Transverse colon (tissue), 4 donors: ENCODE results near the gene P2RY1. TPM values are rescaled to one million over a fixed set of nuclear protein-coding genes. Genes with fewer than 3 reads are reported as not detected.

ENCODE experiments used
- DNase-seq: peaks from one replicate; pipeline ENCODE4 v3.0.0-alpha.2; 2019
- H3K27ac ChIP-seq, 4 donors: fragments of 200-600 bp; sonication (generic); 2 replicates each; pipeline ENCODE4 v1.5.1; 2016 to 2018; ENCODE audit warnings: inconsistent platforms in 4 of 4
- H3K27me3 ChIP-seq: fragments of 200-600 bp; sonication (generic); 2 replicates; pipeline ENCODE4 v1.5.1; 2017; ENCODE audit warnings: inconsistent platforms
- H3K36me3 ChIP-seq, 4 donors: fragments of 200-600 bp; sonication (generic); 2 replicates each; pipeline ENCODE4 v1.5.1; 2017 to 2019; ENCODE audit warnings: inconsistent platforms in 4 of 4
- H3K4me1 ChIP-seq, 4 donors: fragments of 200-600 bp; sonication (generic); 2 replicates each; pipeline ENCODE4 v1.5.1; 2017 to 2020; ENCODE audit warnings: inconsistent platforms in 4 of 4
- H3K4me3 ChIP-seq, 4 donors: fragments of 200-600 bp; sonication (generic); 1 replicate in 1 of 4; 2 replicates in 3 of 4; pipeline versions ENCODE4 v1.5.1 to v1.6.1; 2017 to 2019; ENCODE audit warnings: inconsistent platforms in 4 of 4
- H3K9me3 ChIP-seq, 2 donors: fragments of 200-600 bp; sonication (generic); 2 replicates each; pipeline ENCODE4 v1.5.1; 2017 to 2019; ENCODE audit warnings: inconsistent platforms in 2 of 2
- CTCF ChIP-seq, 5 experiments: fragments of 200-600 bp in 3 of 5; fragments of 450-650 bp in 2 of 5; sonication (generic) in 3 of 5; IDR thresholded peaks; 1 replicate in 2 of 5; 2 replicates in 3 of 5; pipeline ENCODE4 v1.5.1; 2016 to 2017; ENCODE audit warnings: antibody characterized with exemption in 5 of 5, inconsistent platforms in 3 of 5, mild to moderate bottlenecking in 2 of 5, moderate library complexity in 1 of 5
- EP300 ChIP-seq: sonication (generic); formaldehyde crosslinking; IDR thresholded peaks from one replicate; pipeline ENCODE4 v1.6.1; 2017; ENCODE audit warnings: antibody characterized with exemption, low read depth
- POLR2A ChIP-seq: fragments of 450-650 bp; IDR thresholded peaks from one replicate; pipeline ENCODE4 v1.6.1; 2016; ENCODE audit warnings: antibody characterized with exemption, mild to moderate bottlenecking, moderate library complexity
- POLR2AphosphoS5 ChIP-seq, 3 donors: sonication (generic); formaldehyde crosslinking; IDR thresholded peaks; one replicate each; pipeline ENCODE4 v1.6.1; 2016; ENCODE audit warnings: antibody characterized with exemption in 3 of 3
- WGBS, 2 donors: methylation state at CpG; one replicate each; pipeline ENCODE4 v1.1.5; 2018; ENCODE audit warnings: low coverage in 1 of 2; 5-methylcytosine and 5-hydroxymethylcytosine counted together
- in situ Hi-C, 4 donors: fragments of 200-750 bp; cut with MboI; loops; one replicate each; pipeline versions ENCODE4 v1.15.0 to v1.15.1; 2017; ENCODE audit warnings: low sequenced_read_pairs in 3 of 4, low pct_ligation_motif_present in 1 of 4, low pct_unique_long_range_greater_than_20kb in 1 of 4
- intact Hi-C: fragments of 100-400 bp; cut with DNase I; formaldehyde crosslinking; loops from one replicate; pipeline ENCODE4 v1.15.1; 2023; ENCODE audit warnings: low total_unique reads
- total RNA-seq, 4 donors: library from RNA; depleted of rRNA; stranded (reverse); fragments of >200 nt; gene quantifications; one replicate each; pipeline ENCODE4 v1.1.0, GENCODE V29; 2016

P2RY1 gene
- total RNA-seq, 4 donors from 2014 or later: 22.3 to 37.0 (median 32.7) TPM

DNA sequence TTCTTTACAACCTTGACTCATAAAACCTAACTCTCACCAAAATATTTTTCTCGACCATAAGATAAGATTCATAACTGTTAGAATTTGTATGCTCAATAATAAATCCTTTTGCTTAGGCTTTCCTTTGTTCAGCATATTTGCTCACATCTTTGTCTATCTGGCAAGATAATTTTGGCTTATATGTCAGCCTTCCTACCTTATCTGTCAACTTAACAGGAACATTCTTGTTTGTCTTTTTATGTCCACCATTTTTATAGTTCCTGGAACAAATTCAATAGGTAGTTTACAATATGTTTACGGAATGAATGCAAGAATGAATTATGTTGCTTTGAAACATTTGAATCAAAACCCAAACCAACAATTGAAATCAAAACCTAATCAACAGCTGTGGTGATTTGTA is 41.0 kb upstream of the P2RY1 start:
- Histone ChIP-seq H3K27ac (no peak overlapping the region), H3K4me3 (no peak overlapping the region), H3K4me1 (no peaks in the 10 kb centered on the region), H3K27me3 (no peaks in the 10 kb centered on the region), H3K36me3 (no peaks in the 10 kb centered on the region), H3K9me3 (no peaks in the 10 kb centered on the region)
- 49 to 57% methylated on average over 2 of the region's 2 CpGs for WGBS, 2 donors
- no peak for DNase-seq
- in situ Hi-C loops: no loop called here
- intact Hi-C loops: no loop called here
- TF ChIP-seq POLR2A (no peak), CTCF (IDR thresholded peaks at IDR 0.05) (no peak), EP300 (no peak), POLR2AphosphoS5 (IDR thresholded peaks at IDR 0.05) (no peak)

- Histone ChIP-seq H3K27ac (no peak overlapping the region), H3K9me3 (no peaks in the 10 kb centered on the region), H3K4me3 (no peak overlapping the region), H3K27me3 (no peaks in the 10 kb centered on the region), H3K36me3 (no peaks in the 10 kb centered on the region), H3K4me1 (no peaks in the 10 kb centered on the region)
- no peak for TF ChIP-seq EP300
- no peak for TF ChIP-seq POLR2AphosphoS5 (IDR thresholded peaks at IDR 0.05)
- no peak for TF ChIP-seq CTCF (IDR thresholded peaks at IDR 0.05)
- no peak for TF ChIP-seq POLR2A
- DNase-seq: no peak
- 80 to 82% methylated on average over 4 of the region's 4 CpGs for WGBS, 2 donors
- intact Hi-C loops (no loop called here), in situ Hi-C loops (no loop called here)
These were observed 37.0 kb upstream of the P2RY1 start for GRCh38 chr3:152797751-152798432.

GRCh38 chr3:152811974-152812760 is 22.8 kb upstream of the P2RY1 start:
- no peak for TF ChIP-seq EP300
- no peak for TF ChIP-seq POLR2AphosphoS5 (IDR thresholded peaks at IDR 0.05)
- peaks cover 0 to 8% (median 0%) of the 10 kb centered on the region in 4 donors for H3K4me1 ChIP-seq
- no peak overlapping the region for H3K4me3 ChIP-seq
- 56% methylated on average over 1 of the region's 1 CpG; no CpG with 5 or more reads in 1 of the 2 donors for WGBS, 2 donors
- no peaks in the 10 kb centered on the region for H3K27me3 ChIP-seq
- no peaks in the 10 kb centered on the region for H3K9me3 ChIP-seq
- H3K36me3 ChIP-seq: no peaks in the 10 kb centered on the region
- H3K27ac ChIP-seq: no peak overlapping the region
- intact Hi-C loops (no loop called here), in situ Hi-C loops (no loop called here)
- no peak for DNase-seq

DNA sequence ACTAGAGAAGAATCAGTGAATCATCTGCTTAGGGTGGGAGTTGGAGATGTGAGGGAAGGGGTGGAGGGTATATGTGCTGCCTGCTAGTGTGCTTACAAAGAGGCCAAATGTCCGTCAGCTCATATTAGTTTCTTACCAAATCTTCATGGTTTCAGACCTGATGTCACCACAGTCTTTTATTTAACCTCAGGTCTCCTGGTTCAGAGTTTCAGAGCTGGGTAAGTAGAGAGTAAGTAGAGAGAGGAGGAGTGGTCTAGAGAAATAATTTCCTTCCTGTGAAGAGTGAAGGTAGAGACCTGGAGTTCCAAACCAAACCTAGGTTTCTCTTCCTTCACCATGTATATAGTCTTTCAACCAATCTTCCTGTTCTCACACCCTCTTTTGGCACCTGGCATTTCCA is 17.5 kb upstream of the P2RY1 start:
- 70% methylated on average over 1 of the region's 1 CpG; no CpG with 5 or more reads in 1 of the 2 donors for WGBS, 2 donors
- Histone ChIP-seq H3K36me3 (no peaks in the 10 kb centered on the region), H3K9me3 (no peaks in the 10 kb centered on the region), H3K4me1 (peaks cover 0 to 1% (median 0%) of the 10 kb centered on the region in 4 donors), H3K4me3 (no peak overlapping the region), H3K27me3 (no peaks in the 10 kb centered on the region), H3K27ac (no peak overlapping the region)
- intact Hi-C loops (no loop called here), in situ Hi-C loops (no loop called here)
- TF ChIP-seq EP300: no peak
- no peak for TF ChIP-seq CTCF (IDR thresholded peaks at IDR 0.05)
- TF ChIP-seq POLR2AphosphoS5 (IDR thresholded peaks at IDR 0.05): no peak
- no peak for TF ChIP-seq POLR2A
- no peak for DNase-seq
